ENCODE data around the gene MAT2B. TPM values are rescaled to one million over a fixed set of nuclear protein-coding genes. Genes with fewer than 3 reads are reported as not detected.

MAT2B gene
- total RNA-seq, 2 donors from 2014 or later: 55.5 to 70.4 TPM

- no peak for DNase-seq
- Mint-ChIP-seq H3K27me3 (no peaks in the 10 kb centered on the region), H3K27ac (peak overlapping the region; percentile 54)
These were observed 26.5 kb upstream of the MAT2B start for GRCh38 chr5:163478982-163479271.

GRCh38 chr5:163489055-163489744 lies 16.2 kb upstream of the MAT2B start:
- Mint-ChIP-seq H3K4me1 (no peaks in the 10 kb centered on the region), H3K27ac (no peak overlapping the region), H3K4me3 (no peak overlapping the region), H3K36me3 (ENCODE audit: low read depth) (no peaks in the 10 kb centered on the region), H3K27me3 (no peaks in the 10 kb centered on the region)
- H3K9me3 ChIP-seq (ENCODE audit: control insufficient read depth, low read length, poor library complexity, severe bottlenecking): no peaks in the 10 kb centered on the region
- no peak for DNase-seq
- no peak for ATAC-seq

More at GRCh38 chr5:163478982-163479271, 26.5 kb upstream of the MAT2B start:
- Mint-ChIP-seq H3K4me1 (peaks cover 9% of the 10 kb centered on the region), H3K4me3 (no peak overlapping the region), H3K36me3 (ENCODE audit: low read depth) (no peaks in the 10 kb centered on the region)
- ATAC-seq: no peak
- H3K9me3 ChIP-seq (ENCODE audit: control insufficient read depth, low read length, poor library complexity, severe bottlenecking): no peaks in the 10 kb centered on the region

GRCh38 chr5:163489745-163490075 lies 15.7 kb upstream of the MAT2B start:
- Mint-ChIP-seq H3K4me1 (no peaks in the 10 kb centered on the region), H3K27me3 (no peaks in the 10 kb centered on the region), H3K36me3 (ENCODE audit: low read depth) (no peaks in the 10 kb centered on the region), H3K4me3 (no peak overlapping the region), H3K27ac (no peak overlapping the region)
- no peaks in the 10 kb centered on the region for H3K9me3 ChIP-seq (ENCODE audit: control insufficient read depth, low read length, poor library complexity, severe bottlenecking)
- DNase-seq (no peak), ATAC-seq (no peak)

DNA sequence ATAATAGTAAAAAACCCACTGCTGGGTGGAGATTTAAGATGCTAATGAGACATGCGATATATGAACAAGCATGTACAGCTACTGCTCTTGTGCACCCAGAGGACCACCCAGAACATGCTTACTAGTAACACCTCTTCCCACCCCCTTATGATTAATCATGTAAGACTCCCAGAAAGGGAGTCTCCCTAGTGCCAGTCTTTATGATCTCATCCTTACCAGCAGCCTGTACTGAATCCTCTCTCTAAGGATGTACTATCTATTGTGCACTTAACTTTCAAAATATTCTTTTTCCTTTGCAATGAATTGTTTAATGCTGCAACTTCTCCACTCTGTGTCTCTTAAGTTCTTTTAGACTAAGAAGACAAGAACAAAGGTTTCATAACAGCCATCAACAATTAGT lies 9.1 kb upstream of the MAT2B start:
- no peaks in the 10 kb centered on the region for H3K27me3 Mint-ChIP-seq
- no peak overlapping the region for H3K27ac Mint-ChIP-seq
- ATAC-seq (no peak), DNase-seq (no peak)
- no peaks in the 10 kb centered on the region for H3K9me3 ChIP-seq (ENCODE audit: control insufficient read depth, low read length, poor library complexity, severe bottlenecking)
- no peak overlapping the region for H3K4me3 Mint-ChIP-seq
- H3K4me1 Mint-ChIP-seq: peaks cover 2% of the 10 kb centered on the region
- H3K36me3 Mint-ChIP-seq (ENCODE audit: low read depth): no peaks in the 10 kb centered on the region

DNA sequence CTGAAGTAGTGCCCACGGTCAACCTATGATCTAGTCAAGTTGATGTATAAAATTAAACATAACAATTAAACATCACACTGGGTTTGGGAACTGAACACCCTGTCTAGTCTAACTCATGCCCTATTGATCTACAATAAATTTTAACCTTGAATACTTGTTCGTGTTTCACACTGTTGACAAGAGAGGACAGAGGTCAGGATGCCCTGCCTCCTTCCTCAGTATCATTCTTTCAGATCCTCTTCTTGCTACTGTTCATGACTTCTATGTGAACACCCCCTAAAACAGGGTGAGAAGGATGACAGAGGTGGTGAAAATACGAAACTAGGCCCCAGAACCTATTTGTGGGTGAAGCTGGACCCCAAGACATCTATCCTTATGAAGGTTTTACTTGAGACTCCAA lies 8.1 kb upstream of the MAT2B start:
- DNase-seq (no peak), ATAC-seq (no peak)
- Mint-ChIP-seq H3K27me3 (no peaks in the 10 kb centered on the region), H3K4me1 (peaks cover 2% of the 10 kb centered on the region), H3K4me3 (no peak overlapping the region), H3K36me3 (ENCODE audit: low read depth) (no peaks in the 10 kb centered on the region), H3K27ac (no peak overlapping the region)
- no peaks in the 10 kb centered on the region for H3K9me3 ChIP-seq (ENCODE audit: control insufficient read depth, low read length, poor library complexity, severe bottlenecking)

- ATAC-seq: no peak
These were observed 6.5 kb upstream of the MAT2B start for GRCh38 chr5:163498886-163499285.

GRCh38 chr5:163502521-163502920 lies 2.9 kb upstream of the MAT2B start:
- H3K4me3 Mint-ChIP-seq: peak overlapping the region; percentile 97
- DNase-seq (no peak), ATAC-seq (no peak)
- H3K36me3 Mint-ChIP-seq (ENCODE audit: low read depth): peaks cover 4% of the 10 kb centered on the region
- H3K27me3 Mint-ChIP-seq: no peaks in the 10 kb centered on the region
- H3K27ac Mint-ChIP-seq: peak overlapping the region; percentile 99
- no peaks in the 10 kb centered on the region for H3K9me3 ChIP-seq (ENCODE audit: control insufficient read depth, low read length, poor library complexity, severe bottlenecking)
- H3K4me1 Mint-ChIP-seq: peaks cover 25% of the 10 kb centered on the region

More at GRCh38 chr5:163498886-163499285, 6.5 kb upstream of the MAT2B start:
- Mint-ChIP-seq H3K4me3 (no peak overlapping the region), H3K36me3 (ENCODE audit: low read depth) (no peaks in the 10 kb centered on the region), H3K27ac (no peak overlapping the region), H3K27me3 (no peaks in the 10 kb centered on the region), H3K4me1 (peaks cover 11% of the 10 kb centered on the region)
- H3K9me3 ChIP-seq (ENCODE audit: control insufficient read depth, low read length, poor library complexity, severe bottlenecking): no peaks in the 10 kb centered on the region
- DNase-seq: no peak

DNA sequence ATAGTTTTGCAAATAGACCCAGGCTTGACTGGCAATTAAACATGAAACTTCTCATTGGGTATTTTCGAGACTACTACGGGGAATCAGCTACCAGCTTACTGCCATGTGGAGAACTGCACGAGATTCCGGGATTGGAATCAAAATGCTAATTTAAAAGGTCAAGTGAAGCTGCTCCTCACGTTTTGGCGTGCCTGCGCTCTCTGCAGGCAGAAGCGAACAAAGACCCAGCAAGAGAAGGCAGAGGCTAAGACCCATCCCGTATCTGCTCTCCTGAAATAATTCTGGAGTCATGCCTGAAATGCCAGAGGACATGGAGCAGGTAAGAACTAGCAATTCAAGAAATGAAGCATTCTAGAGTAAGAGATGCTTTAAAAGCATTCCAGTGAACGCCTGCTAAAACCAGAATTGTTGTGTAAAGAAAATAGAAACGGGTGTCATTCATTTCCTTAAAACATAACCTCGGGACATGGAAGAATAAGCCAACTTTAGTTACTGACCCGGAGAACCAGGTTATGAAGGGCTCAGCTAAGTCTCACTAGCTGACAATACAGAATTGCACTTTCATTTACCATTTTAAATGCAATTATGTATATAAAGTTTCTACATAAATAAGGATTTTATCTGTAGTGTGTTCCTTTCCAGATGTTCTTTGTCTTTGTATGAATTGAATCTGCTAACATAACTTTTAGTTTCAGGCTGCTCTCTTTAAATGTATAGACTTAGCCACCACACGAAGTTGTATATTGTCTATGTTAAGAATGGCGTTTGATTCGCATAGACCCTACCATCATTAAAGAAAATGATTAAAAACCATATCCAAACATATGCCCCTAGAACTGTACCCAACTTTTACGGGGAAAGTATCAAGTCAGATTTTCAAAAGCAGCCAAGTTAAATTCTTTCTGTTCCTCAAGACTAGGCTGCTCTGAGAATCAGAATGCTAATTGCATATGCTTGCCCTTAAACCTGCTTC lies 2.0 kb upstream of the MAT2B start:
- ATAC-seq: no peak
- Mint-ChIP-seq H3K27ac (peak overlapping the region; percentile 99), H3K4me3 (peak overlapping the region; percentile 97), H3K4me1 (peaks cover 32% of the 10 kb centered on the region), H3K36me3 (ENCODE audit: low read depth) (peaks cover 4% of the 10 kb centered on the region), H3K27me3 (no peaks in the 10 kb centered on the region)
- DNase-seq: peak in 1 of 3 donors; percentile 10
- H3K9me3 ChIP-seq (ENCODE audit: control insufficient read depth, low read length, poor library complexity, severe bottlenecking): no peaks in the 10 kb centered on the region

DNA sequence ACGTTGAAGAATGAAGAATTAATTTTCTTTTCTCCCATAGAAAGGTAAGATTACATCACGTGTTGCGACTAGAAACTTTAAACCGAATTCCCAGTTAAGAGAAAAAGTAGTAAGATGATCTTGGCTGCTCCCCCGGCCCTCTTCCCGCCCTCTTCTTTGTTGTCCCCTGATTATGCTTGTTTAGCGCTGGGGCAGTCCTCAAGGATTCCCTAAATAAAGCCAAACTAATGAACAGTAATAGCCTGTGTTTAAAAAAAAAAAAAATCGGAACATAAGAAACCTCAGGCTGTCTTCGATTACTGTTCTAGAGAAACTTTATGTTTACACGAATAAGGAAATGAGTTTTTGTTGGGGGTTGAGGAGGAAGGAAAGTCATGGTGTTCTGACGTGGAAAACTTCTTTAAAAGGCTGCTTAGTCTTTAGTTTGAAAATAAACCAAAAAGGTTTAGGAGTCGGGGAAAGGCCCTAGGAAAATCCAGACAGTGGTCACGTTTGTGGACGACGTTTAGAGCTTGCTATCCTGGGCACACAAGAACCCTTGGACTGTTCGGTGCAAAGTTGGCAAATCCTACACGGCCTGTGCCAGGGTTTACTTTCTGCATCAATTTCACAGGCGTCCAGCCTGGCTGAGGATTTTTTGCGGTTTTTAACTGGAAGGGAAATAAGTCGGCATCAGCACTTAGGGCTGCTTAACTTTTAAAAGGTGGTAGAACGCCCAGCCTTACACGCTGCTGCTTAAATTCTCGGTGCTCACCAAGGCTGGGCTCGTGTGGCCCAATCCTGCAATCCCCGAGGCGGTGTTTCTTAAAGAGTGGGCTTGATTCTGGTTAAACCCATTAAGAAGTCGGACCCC lies 1.1 kb upstream of the MAT2B start:
- peak overlapping the region; percentile 97 for H3K4me3 Mint-ChIP-seq
- no peak for ATAC-seq
- DNase-seq: peak in 1 of 3 donors; percentile 8
- H3K27me3 Mint-ChIP-seq: no peaks in the 10 kb centered on the region
- H3K9me3 ChIP-seq (ENCODE audit: control insufficient read depth, low read length, poor library complexity, severe bottlenecking): no peaks in the 10 kb centered on the region
- H3K27ac Mint-ChIP-seq: peak overlapping the region; percentile 99
- peaks cover 39% of the 10 kb centered on the region for H3K4me1 Mint-ChIP-seq
- peaks cover 4% of the 10 kb centered on the region for H3K36me3 Mint-ChIP-seq (ENCODE audit: low read depth)

DNA sequence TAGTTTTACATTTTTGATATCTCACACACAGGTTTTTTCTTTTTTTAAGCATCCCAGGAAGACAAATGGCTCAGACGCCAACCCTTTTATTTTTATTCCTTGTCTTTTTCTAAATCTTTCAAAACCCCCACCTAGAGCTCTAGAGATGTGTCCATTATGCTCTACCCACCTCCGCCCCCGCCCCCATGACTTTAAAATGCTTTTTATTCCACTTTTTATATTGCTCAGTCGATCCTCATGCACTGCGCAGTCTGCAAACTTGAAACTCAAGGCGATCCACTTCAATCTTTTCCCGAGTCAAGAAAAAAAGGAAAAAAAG lies 411 bp upstream of the MAT2B start:
- Mint-ChIP-seq H3K4me1 (peaks cover 39% of the 10 kb centered on the region), H3K27me3 (no peaks in the 10 kb centered on the region), H3K27ac (peak overlapping the region; percentile 99), H3K36me3 (ENCODE audit: low read depth) (peaks cover 4% of the 10 kb centered on the region), H3K4me3 (peak overlapping the region; percentile 97)
- peak; percentile 0 for ATAC-seq
- no peaks in the 10 kb centered on the region for H3K9me3 ChIP-seq (ENCODE audit: control insufficient read depth, low read length, poor library complexity, severe bottlenecking)
- DNase-seq: no peak

- ATAC-seq: peak; percentile 23
- Mint-ChIP-seq H3K27me3 (no peaks in the 10 kb centered on the region), H3K27ac (peak overlapping the region; percentile 99), H3K4me3 (peak overlapping the region; percentile 97), H3K36me3 (ENCODE audit: low read depth) (peaks cover 4% of the 10 kb centered on the region), H3K4me1 (peaks cover 44% of the 10 kb centered on the region)
- H3K9me3 ChIP-seq (ENCODE audit: control insufficient read depth, low read length, poor library complexity, severe bottlenecking): no peaks in the 10 kb centered on the region
- DNase-seq: peak in 1 of 3 donors; percentile 13
These were observed 657 bp downstream of the MAT2B start for GRCh38 chr5:163506095-163506457.

GRCh38 chr5:163506726-163507125 lies 1.3 kb downstream of the MAT2B start:
- Mint-ChIP-seq H3K36me3 (ENCODE audit: low read depth) (peaks cover 4% of the 10 kb centered on the region), H3K27me3 (no peaks in the 10 kb centered on the region), H3K27ac (peak overlapping the region; percentile 99), H3K4me1 (peaks cover 44% of the 10 kb centered on the region), H3K4me3 (peak overlapping the region; percentile 97)
- no peaks in the 10 kb centered on the region for H3K9me3 ChIP-seq (ENCODE audit: control insufficient read depth, low read length, poor library complexity, severe bottlenecking)
- DNase-seq: no peak
- ATAC-seq: no peak

- peak overlapping the region; percentile 99 for H3K27ac Mint-ChIP-seq
- no peaks in the 10 kb centered on the region for H3K27me3 Mint-ChIP-seq
- H3K4me1 Mint-ChIP-seq: peaks cover 40% of the 10 kb centered on the region
- peak overlapping the region; percentile 86 for H3K4me3 Mint-ChIP-seq
- no peak for DNase-seq
- H3K36me3 Mint-ChIP-seq (ENCODE audit: low read depth): peaks cover 6% of the 10 kb centered on the region
- no peaks in the 10 kb centered on the region for H3K9me3 ChIP-seq (ENCODE audit: control insufficient read depth, low read length, poor library complexity, severe bottlenecking)
- no peak for ATAC-seq
These were observed 3.3 kb downstream of the MAT2B start for GRCh38 chr5:163508753-163509152.
